GM12801 (cell line): ENCODE data around the gene ARHGEF11.

Experiments
- TF ChIP-seq, protein P1 (sequence below): IDR thresholded peaks from one replicate; pipeline ENCODE4 v1.5.1; 2011; ENCODE audit warnings: control low read depth; ENCODE audit not compliant: insufficient read length; ENCODE audit errors: extremely low read depth

ARHGEF11 gene

DNA sequence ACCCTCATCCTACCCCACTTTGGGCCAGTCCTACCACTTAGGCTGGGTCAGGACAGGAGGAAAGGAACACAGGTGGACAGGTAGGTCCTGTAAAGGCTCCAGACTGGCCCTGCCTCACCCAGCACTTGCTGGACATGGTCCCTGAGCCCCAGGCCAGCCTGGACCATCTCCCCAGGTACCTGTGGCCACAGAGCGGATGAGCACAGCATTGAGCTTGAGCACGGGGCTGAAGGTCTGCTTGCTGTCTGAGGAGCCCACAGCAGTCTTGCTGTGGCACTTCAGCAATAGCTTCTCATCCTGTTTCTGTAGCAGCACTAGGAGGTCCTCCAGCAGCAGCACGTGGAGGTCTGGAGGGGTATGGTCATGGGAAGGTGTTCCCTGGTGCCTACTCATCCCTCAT is 101.8 kb downstream of the ARHGEF11 start:
- TF ChIP-seq, protein P1, sequence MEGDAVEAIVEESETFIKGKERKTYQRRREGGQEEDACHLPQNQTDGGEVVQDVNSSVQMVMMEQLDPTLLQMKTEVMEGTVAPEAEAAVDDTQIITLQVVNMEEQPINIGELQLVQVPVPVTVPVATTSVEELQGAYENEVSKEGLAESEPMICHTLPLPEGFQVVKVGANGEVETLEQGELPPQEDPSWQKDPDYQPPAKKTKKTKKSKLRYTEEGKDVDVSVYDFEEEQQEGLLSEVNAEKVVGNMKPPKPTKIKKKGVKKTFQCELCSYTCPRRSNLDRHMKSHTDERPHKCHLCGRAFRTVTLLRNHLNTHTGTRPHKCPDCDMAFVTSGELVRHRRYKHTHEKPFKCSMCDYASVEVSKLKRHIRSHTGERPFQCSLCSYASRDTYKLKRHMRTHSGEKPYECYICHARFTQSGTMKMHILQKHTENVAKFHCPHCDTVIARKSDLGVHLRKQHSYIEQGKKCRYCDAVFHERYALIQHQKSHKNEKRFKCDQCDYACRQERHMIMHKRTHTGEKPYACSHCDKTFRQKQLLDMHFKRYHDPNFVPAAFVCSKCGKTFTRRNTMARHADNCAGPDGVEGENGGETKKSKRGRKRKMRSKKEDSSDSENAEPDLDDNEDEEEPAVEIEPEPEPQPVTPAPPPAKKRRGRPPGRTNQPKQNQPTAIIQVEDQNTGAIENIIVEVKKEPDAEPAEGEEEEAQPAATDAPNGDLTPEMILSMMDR = no peak

DNA sequence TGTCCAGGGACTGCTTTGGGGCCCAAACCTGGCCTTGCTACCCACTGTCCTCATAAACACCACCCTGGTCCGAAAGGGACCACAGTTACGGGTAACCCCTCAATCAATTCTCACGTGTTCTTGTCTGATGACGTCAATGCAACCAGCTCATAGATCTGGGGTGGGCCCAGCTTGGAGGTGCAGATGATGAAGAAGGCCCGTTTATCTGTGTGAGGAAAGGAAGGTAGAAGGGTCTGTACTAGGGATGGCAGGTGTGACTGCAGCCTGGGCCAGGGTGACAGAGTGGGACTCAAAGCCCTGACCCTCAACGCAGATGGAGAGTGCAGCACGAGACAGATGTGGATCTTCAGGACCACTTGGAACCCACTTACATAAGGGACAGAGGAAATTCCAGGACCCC is 103.0 kb downstream of the ARHGEF11 start:
- TF ChIP-seq, protein P1 = no peak

DNA sequence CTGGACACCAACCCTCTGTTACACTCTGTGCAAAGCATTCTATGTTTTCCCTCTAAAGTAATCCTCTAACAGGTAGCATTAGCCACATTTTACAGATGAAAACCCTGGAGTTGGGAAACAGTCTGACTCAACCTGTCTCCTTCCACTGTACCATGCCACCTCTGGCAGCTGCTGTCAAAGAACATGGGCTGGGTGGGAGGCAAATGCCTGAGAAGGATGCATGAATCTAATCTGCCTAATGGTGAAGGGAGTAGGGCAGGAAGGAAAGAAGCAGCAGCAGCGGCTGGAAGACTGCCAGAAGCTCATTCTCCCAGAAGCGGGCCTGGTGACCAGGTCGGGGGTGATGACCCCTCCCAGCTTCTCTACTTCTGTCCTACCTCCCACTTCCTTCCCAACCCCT is 103.4 kb downstream of the ARHGEF11 start:
- TF ChIP-seq, protein P1 = no peak

DNA sequence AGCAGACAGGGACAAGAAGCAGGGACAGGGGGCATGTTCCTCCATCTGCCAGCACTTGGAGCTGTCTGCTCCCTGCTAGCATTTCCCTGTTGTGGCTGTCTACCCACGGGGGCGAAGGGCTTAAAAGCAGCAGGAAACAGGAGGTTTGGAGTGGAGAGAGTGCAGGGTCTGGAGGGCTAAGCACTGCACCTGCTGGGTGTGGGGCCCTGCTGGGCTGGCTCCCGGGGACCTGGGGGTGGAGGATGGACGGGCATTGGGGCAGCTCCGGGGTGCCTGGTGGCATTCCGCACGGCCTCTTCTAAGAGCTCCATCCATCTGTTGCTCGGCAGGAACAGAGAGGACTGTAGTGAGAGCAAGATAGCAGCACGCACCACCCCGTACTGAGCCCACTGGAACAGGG is 103.9 kb downstream of the ARHGEF11 start:
- TF ChIP-seq, protein P1 = no peak

DNA sequence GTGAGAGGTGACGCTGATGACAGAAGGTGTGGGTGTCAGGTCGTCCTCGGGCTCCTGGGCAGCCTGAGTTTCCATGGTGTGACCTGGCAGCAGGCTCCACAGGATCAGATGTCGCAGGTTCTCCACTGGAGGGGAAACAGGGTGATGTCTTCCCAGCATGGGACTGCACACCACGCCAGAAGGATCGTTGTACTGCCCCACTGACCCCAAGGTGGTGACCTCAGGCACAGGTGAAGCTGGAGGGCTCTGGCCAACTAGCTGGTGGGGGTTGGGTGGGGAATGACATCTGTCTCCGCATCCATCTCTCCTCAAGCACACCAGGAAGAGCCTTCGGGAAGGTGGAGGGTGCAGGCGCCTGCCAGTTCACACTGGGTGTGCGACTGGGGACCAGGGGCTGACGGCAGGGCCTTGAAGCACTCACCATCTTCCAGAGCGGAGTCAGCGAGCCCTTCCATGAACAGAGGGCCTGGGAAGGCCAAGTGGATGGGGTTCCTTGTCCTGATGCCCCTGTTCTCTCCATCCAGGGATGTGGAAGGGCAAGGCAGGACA is 105.7 kb downstream of the ARHGEF11 start:
- TF ChIP-seq, protein P1 = no peak

DNA sequence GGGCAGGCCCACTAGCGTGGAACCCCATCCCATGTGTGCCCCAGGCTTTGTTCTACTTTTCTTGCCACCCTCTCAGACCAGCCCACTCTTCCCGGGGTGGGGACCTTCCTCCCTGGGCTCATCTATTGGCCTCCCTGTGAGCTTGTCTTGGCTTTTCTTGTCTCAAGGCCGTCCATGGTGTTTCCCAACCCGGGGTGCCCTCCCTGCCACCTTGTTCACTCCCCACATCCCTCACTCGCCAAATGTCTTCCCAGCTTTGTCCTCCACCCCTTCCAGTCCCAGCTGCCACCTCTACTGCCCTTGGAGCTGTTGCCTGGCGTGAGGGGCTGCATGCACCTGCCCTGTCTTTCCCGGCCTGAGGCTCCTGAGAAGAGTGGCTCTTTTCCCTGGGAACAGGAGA is 106.7 kb downstream of the ARHGEF11 start:
- TF ChIP-seq, protein P1 = no peak

DNA sequence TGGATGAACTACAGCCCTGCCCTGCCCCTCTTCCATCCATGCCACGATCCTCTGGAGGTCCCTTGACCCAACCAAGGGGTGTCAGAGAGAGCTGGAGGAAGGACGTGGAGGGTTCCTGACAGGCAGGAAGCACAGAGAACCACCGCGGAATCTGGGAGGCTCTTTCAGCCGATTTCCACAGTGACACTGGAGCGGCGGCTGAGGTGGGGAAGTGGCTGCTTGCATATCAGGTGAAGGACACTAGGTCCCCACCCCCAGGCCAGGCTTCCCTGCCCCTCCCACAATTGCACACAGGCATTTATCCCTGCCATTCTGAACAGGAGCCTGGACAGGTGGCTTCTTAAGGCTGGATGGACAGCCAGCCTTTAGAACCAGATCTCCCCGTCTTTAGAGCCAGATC is 107.7 kb downstream of the ARHGEF11 start:
- TF ChIP-seq, protein P1 = no peak
